PFSK-1 (cell line): ENCODE data around the gene TAT.

Experiments used
- POLR2AphosphoS5 ChIP-seq: IDR thresholded peaks from 2 replicates; pipeline ENCODE4 v1.6.1; 2012; ENCODE audit warnings: low read depth, mild to moderate bottlenecking, control low read depth, low read length, moderate library complexity
- TAF1 ChIP-seq: IDR thresholded peaks from 2 replicates; pipeline ENCODE4 v1.6.1; 2012; ENCODE audit warnings: low read length, control low read depth, borderline replicate concordance; ENCODE audit not compliant: insufficient read depth

- TF ChIP-seq TAF1 (no peak), POLR2AphosphoS5 (no peak)
These were observed 7.8 kb upstream of the TAT start for GRCh38 chr16:71584543-71585317.
